HAP-1 (cell line): ENCODE data around the gene B4GALT5.

Experiments
- DNase-seq, 2 experiments: peaks; one replicate each; pipeline ENCODE4 v3.0.0-alpha.2; 2016 to 2020; ENCODE audit warnings: low spot score in 2 of 2
- H3K27me3 ChIP-seq: fragments of 250-450 bp; sonication (Bioruptor Pico); 2 replicates; pipeline ENCODE4 v1.5.1; 2020; ENCODE audit warnings: low read depth, mild to moderate bottlenecking, moderate library complexity
- H3K36me3 ChIP-seq: fragments of 250-450 bp; sonication (Bioruptor Pico); replicated peaks from 2 replicates; pipeline ENCODE4 v1.5.1; 2020; ENCODE audit warnings: mild to moderate bottlenecking
- H3K4me1 ChIP-seq: fragments of 250-450 bp; sonication (Bioruptor Pico); 2 replicates; pipeline ENCODE4 v1.5.1; 2020; ENCODE audit warnings: mild to moderate bottlenecking
- H3K4me3 ChIP-seq: fragments of 250-450 bp; sonication (Bioruptor Pico); 2 replicates; pipeline ENCODE4 v1.5.1; 2020; ENCODE audit warnings: mild to moderate bottlenecking, moderate library complexity
- H3K9me3 ChIP-seq: fragments of 250-450 bp; sonication (Bioruptor Pico); 2 replicates; pipeline ENCODE4 v1.5.1; 2020; ENCODE audit warnings: mild to moderate bottlenecking, moderate library complexity
- in situ Hi-C: fragments of 300-500 bp; cut with MboI; formaldehyde crosslinking; loops from 3 replicates; pipeline ENCODE4 v1.14.3; 2020; ENCODE audit warnings: low sequenced_read_pairs, inconsistent platforms, mixed read lengths

The B4GALT5 gene

DNA sequence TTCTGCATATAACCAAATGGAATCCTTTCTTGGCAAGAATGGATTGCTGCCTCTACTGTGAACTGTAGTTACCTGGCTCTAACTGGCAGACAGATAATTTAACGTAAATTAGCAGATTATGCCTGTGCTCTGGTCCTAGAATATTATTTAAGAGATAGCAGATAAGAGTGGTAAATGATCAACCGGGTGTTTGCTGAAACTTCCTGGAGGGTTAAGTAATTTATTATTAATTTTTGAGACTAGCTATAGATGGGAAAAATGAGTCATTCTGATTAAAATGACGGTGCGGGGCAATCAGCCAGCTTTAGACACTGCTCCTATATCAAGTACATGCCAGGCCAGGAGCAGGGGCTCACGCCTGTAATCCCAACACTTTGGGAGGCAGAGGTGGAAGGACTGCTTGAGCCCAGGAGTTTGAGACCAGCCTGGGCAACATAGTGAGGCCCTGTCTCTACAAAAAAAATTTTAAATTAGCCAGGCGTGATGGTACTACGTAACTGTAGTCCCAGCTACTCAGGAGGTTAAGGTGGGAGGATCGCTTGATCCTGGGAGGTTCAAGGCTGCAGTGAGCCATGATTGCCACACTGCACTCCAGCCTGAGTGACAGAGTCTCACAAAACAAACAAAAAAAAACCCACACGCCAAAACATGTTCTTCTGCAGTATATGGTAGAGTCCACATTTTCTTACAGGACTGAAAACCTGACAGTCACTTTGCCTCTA, 22.6 kb downstream of the B4GALT5 start:
- Histone ChIP-seq H3K27me3 (no peaks in the 10 kb centered on the region), H3K36me3 (no peaks in the 10 kb centered on the region), H3K9me3 (no peaks in the 10 kb centered on the region), H3K4me1 (peaks cover 23% of the 10 kb centered on the region), H3K4me3 (no peak overlapping the region)
- DNase-seq = no peak
- in situ Hi-C loops = no loop called here

DNA sequence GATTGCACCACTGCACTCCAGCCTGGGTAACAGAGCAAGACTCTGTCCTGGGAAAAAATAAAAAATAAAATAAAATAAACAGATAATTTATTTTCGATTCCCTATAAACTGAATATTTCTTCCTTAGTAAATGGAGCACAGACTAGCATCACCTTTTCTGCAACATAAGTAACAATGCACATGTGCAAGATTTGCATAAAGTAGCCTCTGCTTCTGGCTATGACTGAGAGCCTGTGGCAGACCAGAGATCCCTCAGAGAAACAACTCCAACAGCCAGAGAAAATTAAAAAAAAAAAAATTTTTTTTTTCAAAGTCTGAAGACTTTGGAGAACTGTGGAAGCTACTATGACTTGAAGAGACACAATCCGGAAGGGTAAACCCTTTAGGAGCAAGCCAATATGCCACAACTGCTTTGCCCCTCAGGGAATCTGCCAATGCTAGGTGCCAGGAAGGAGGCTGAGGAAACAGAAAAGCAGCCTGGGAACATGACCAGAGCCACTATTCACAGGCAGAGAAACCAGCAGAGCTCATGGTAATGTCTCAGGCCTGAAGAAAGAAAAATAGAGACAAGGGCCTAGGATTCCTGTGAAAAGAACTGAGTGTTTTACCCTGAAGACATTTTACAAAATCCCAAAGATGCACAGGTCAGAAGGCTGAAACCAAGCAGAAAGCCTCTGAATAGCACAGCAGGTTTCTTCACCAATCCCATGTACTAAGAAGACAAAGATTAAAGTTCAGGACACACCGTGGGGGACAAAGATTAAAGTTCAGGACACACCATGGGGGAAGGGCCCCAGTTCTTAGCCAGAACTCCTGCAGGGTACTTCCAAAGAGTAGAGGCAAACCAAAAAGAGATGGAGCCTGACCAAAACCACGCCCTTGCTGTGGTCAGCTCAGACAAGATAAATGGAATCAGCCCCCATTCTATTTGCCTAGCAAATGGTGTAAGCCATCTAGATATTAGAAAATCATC, 25.8 kb downstream of the B4GALT5 start:
- Histone ChIP-seq H3K4me3 (no peak overlapping the region), H3K4me1 (peaks cover 31% of the 10 kb centered on the region), H3K27me3 (no peaks in the 10 kb centered on the region), H3K9me3 (no peaks in the 10 kb centered on the region), H3K36me3 (no peaks in the 10 kb centered on the region)
- in situ Hi-C loops = no loop called here
- no peak for DNase-seq

DNA sequence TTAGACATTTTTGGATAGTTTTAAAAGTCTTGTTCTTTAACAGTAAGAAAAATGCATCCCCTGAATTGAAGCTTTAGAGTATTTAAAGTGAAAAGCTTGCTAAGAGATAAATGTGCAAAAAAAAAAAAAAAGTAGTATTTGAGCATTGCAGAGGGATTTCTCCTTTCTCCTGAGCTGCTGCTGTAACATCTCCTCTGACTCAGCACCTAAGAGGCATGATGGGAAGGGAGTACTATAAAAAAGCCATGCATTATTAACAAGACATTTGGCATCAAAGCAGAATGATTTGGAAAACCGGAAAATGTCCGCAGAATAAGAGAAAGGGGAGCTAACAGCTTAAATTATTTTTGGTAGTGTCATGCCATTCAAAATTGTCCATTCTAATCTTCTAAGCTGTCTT, 27.9 kb downstream of the B4GALT5 start:
- no peak for DNase-seq
- no peaks in the 10 kb centered on the region for H3K9me3 ChIP-seq
- peaks cover 39% of the 10 kb centered on the region for H3K4me1 ChIP-seq
- in situ Hi-C loops = no loop called here
- no peaks in the 10 kb centered on the region for H3K27me3 ChIP-seq
- H3K4me3 ChIP-seq = no peak overlapping the region
- no peaks in the 10 kb centered on the region for H3K36me3 ChIP-seq

DNA sequence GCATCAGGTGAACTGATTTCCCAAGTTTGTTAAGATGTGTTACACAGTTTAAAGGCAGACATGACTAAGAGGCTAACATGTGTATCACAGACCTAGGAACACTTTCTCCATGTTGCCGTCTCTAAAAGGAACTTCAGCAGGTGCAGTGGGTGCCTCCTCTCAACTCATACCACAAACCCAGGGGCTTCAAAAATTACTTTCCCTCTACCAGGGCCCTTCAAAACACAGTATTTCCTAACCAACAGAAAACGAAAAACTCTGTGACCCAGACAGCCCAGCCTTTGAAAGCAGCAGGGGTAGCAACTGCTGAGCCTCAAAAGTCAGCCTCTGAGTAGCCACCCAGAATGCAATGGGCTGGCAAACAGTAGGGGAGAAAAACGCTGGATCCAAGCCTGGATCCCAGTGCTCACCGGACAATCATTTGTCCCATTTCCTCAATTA, 28.5 kb downstream of the B4GALT5 start:
- H3K9me3 ChIP-seq = no peaks in the 10 kb centered on the region
- no peaks in the 10 kb centered on the region for H3K36me3 ChIP-seq
- no peak overlapping the region for H3K4me3 ChIP-seq
- H3K4me1 ChIP-seq = peaks cover 42% of the 10 kb centered on the region
- in situ Hi-C loops = no loop called here
- no peak for DNase-seq
- no peaks in the 10 kb centered on the region for H3K27me3 ChIP-seq

DNA sequence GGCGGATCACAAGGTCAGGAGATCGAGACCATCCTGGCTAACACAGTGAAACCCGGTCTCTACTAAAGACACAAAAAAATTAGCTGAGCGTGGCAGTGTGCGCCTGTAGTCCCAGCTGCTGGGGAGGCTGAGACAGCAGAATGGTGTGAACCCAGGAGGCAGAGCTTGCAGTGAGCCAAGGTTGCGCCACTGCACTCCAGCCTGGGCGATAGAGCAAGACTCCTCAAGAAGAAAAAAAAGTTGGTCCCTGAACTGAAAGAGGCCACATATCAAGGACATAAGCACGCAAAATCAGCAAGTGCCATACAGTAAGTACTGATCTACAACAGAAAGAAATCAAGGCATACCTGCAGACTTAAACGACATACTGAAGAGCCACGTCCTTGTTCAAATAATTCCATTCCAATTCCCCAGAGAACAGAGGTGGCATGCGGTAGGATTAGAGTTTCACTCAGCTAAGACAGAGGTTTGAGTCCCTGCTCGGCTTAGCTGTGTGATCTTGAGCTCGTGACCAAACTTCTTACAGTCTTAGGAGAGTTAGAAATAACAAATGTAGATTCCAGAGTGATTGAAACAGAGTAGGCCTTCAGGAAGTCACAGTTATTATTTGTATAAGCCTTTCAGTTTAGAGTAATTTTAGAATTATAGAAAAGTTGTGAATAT, 29.2 kb downstream of the B4GALT5 start:
- Histone ChIP-seq H3K27me3 (no peaks in the 10 kb centered on the region), H3K4me1 (peaks cover 49% of the 10 kb centered on the region), H3K4me3 (no peak overlapping the region), H3K9me3 (no peaks in the 10 kb centered on the region), H3K36me3 (no peaks in the 10 kb centered on the region)
- no peak for DNase-seq
- in situ Hi-C loops = no loop called here

DNA sequence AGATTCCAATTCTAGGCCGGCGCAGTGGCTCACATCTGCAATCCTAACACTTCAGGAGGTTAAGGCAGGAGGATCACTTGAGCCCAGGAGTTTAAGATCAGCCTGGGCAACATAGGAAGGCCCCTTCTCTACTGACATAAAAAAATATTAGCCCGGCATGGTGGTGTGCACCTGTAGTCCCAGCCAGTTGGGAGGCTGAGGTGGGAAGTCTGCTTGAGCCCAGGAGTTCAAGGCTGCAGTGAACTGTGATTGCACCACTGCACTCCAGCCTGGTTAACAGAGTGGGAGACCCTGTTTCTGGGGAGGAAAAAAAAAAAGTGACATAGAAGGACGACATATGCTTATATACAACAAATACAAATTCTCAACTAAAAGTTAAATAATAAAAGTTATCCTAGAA, 30.9 kb downstream of the B4GALT5 start:
- DNase-seq = no peak
- in situ Hi-C loops = no loop called here
- Histone ChIP-seq H3K27me3 (no peaks in the 10 kb centered on the region), H3K36me3 (no peaks in the 10 kb centered on the region), H3K4me1 (peaks cover 57% of the 10 kb centered on the region), H3K4me3 (no peak overlapping the region), H3K9me3 (no peaks in the 10 kb centered on the region)

DNA sequence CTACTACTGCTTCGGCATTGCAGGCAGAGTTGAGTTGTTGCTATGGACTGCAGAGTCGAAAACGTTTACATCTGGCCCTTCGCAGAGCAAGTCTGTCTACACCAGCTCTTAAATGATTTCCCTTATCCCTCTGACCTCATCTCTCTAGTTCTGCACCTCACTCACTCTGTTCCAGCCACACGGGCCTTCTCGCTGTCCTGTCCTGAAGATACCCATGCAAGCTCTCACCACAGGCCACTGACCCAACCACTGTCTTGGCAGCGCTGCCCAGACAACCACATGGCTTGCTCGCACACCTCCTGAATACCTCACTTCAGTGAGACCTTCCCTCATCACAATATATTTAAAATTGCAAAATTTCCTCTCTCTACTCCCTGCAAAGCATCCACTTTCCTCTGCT, 31.4 kb downstream of the B4GALT5 start:
- Histone ChIP-seq H3K9me3 (no peaks in the 10 kb centered on the region), H3K27me3 (no peaks in the 10 kb centered on the region), H3K4me1 (peaks cover 62% of the 10 kb centered on the region), H3K36me3 (no peaks in the 10 kb centered on the region), H3K4me3 (no peak overlapping the region)
- DNase-seq = no peak
- in situ Hi-C loops = no loop called here

DNA sequence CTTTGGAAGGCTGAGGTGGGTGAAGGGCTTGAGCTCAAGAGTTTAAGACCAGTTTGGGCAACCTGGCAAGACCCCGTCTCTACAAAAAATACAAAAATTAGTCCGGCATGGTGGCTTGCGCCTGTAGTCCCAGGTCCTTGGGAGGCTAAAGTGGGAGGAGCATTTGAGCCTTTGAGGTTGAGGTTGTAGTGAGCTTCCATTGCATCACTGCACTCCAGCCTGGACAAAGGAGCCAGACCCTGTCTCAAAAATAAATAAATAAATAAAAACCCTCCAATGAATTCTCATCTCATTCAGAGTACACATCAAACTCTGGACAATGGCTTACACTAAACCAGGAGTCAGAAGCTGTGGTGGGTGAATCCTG, 31.8 kb downstream of the B4GALT5 start:
- DNase-seq = no peak
- H3K27me3 ChIP-seq = no peaks in the 10 kb centered on the region
- H3K36me3 ChIP-seq = no peaks in the 10 kb centered on the region
- H3K4me1 ChIP-seq = peaks cover 67% of the 10 kb centered on the region
- H3K9me3 ChIP-seq = no peaks in the 10 kb centered on the region
- in situ Hi-C loops = no loop called here
- H3K4me3 ChIP-seq = no peak overlapping the region

DNA sequence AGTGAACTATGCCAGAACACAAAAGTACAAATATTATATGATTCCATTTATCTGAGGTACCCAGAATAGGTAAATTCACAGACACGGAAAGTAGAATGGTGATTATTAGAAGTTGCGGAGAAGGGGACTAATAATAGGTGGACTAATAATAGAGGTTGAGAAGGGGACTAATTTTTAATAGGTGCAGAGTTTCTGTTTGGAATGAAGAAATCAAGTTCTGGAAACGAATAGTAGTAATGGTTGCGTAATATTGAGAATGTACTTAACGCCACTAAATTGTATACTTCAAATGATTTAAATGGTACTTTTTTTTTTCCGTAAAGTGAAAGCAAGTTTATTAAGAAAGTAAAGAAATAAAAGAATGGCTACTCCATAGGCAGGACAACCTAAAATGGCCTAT, 33.2 kb downstream of the B4GALT5 start:
- no peak for DNase-seq
- Histone ChIP-seq H3K4me3 (no peak overlapping the region), H3K27me3 (no peaks in the 10 kb centered on the region), H3K4me1 (peaks cover 71% of the 10 kb centered on the region), H3K36me3 (no peaks in the 10 kb centered on the region; the same call in 1 of the 2 replicates), H3K9me3 (no peaks in the 10 kb centered on the region)
- in situ Hi-C loops = no loop called here

DNA sequence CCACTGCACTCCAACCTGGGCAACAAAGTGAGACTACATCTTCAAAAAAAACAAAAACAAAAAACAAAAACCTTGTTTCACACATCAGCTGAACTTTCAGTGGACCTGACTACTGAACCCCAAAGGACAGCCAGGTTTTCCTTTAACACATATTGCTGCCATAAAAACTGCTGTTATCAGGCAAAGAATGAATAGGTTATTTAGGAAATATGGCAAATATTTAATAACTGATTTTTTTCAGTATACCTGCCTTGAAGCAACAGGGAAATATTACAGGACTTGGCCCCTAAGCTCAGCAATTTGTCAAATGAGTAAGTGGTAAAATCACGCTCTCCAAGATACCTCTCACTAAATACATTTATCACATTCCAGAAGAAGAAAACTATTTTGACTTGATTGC, 34.0 kb downstream of the B4GALT5 start:
- in situ Hi-C loops = no loop called here

DNA sequence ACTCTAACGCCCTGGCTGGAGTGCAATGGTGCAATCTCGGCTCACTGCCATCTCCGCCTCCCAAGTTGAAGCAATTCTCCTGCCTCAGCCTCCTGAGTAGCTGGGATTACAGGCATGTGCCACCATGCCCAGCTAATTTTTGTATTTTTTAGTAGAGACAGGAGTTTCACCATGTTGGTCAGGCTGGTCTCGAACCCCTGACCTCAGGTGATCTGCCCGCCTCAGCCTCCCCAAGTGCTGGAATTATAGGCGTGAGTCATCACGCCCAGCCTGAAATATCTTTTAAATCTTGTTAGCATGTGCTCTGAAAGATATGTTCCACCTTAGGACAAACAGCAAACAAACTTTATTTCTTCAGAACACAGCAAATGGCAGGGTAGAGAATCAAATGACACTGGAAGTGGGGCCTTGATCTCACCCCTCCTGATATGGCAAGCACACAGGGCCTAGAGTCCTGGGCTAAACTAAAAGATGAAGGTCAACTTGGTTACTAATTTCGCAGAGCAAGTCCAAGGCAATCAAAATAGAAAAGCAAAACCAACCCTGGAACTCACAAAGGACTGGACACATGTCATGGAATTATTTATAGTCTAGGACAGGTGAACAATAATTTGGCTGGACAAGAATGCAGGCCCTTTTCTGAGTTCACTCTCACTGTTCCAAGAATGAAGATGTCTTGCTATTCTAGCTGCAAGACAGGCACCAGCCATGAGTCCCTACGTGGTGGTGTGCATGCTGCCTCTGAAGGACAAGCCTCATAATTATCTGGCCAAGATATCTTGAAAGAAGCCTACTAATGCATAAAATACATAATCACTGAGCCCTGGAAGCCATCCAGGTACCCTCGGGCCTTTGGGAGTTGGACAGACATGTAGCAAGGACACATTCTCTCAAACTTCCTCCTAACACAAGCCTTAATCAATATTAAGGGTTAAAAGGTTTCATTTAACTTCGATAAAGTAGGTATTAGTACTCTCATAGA, 35.6 kb downstream of the B4GALT5 start:
- peaks cover 73% of the 10 kb centered on the region for H3K4me1 ChIP-seq
- in situ Hi-C loops = no loop called here
- H3K4me3 ChIP-seq = no peak overlapping the region
- no peaks in the 10 kb centered on the region for H3K9me3 ChIP-seq
- H3K27me3 ChIP-seq = no peaks in the 10 kb centered on the region
- peak; percentile 21 to 66 for DNase-seq
- H3K36me3 ChIP-seq = no peaks in the 10 kb centered on the region; the same call in 1 of the 2 replicates

More for the DNA sequence above, 34.0 kb downstream of the B4GALT5 start:
- Histone ChIP-seq H3K4me1 (peaks cover 71% of the 10 kb centered on the region), H3K4me3 (no peak overlapping the region), H3K9me3 (no peaks in the 10 kb centered on the region), H3K36me3 (no peaks in the 10 kb centered on the region; the same call in 1 of the 2 replicates), H3K27me3 (no peaks in the 10 kb centered on the region)
- DNase-seq = no peak

DNA sequence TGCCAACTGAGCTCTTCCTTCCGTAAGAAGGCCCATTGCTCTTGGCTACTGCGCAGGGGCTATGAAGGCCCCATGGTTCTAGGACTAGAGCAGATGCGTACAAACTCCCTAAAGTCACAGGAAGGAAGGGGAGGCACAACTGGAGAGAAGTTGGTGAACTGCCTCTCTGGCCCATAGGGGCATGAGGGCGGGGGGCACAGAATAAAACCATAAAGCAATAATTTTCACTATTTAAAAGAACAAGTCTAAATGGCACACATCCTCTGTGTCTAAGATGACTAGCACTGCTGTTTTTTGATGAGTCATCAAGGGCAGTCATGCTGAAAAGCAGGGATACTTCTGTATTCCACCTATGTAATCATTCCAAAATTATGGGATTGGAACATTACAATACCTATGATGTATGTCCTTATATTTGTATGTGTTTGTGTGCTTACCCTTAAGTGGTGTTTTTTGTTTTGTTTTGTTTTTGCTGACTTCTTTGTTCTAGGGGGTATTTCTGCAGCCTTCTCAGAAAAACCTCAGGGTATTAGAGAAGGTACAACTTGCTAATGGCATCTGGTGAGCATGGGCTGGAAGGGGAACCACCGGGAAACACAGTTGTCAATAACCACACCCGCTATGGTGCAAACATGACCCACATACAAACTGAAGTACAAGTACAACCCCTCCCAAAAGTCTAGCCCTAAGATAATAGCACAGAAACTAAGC, 36.9 kb downstream of the B4GALT5 start:
- Histone ChIP-seq H3K4me3 (no peak overlapping the region), H3K27me3 (no peaks in the 10 kb centered on the region), H3K36me3 (no peaks in the 10 kb centered on the region; the same call in 1 of the 2 replicates), H3K9me3 (no peaks in the 10 kb centered on the region), H3K4me1 (peaks cover 81% of the 10 kb centered on the region)
- no peak for DNase-seq
- in situ Hi-C loops = no loop called here
